Endodermal cell (in vitro differentiated cells): ENCODE measurements around the gene DDX39B. TPM values are rescaled to one million over a fixed set of nuclear protein-coding genes. Genes with fewer than 3 reads are reported as not detected.

ENCODE experiments used
- DNase-seq: peaks from one replicate; pipeline ENCODE4 v3.0.0-alpha.2; 2017
- H3K27ac ChIP-seq: 2 replicates; pipeline ENCODE4 v1.5.1; 2013; ENCODE audit warnings: mild to moderate bottlenecking, low read depth, low read length, moderate library complexity
- H3K27me3 ChIP-seq: 2 replicates; pipeline ENCODE4 v1.6.1; 2013; ENCODE audit warnings: mild to moderate bottlenecking, low read length, moderate library complexity; ENCODE audit not compliant: insufficient read depth, control insufficient read depth, poor library complexity, severe bottlenecking
- H3K36me3 ChIP-seq: 2 replicates; pipeline ENCODE4 v1.7.0; 2013; ENCODE audit warnings: mild to moderate bottlenecking, low read length, moderate library complexity; ENCODE audit not compliant: control insufficient read depth, insufficient read depth
- H3K4me1 ChIP-seq: one replicate; pipeline ENCODE4 v1.7.0; 2013; ENCODE audit warnings: low read length; ENCODE audit not compliant: control insufficient read depth, insufficient read depth
- H3K4me3 ChIP-seq: 2 replicates; pipeline ENCODE4 v1.5.1; 2013; ENCODE audit warnings: mild to moderate bottlenecking, low read length, moderate library complexity
- H3K9ac ChIP-seq: 2 replicates; pipeline ENCODE4 v1.6.1; 2013; ENCODE audit warnings: mild to moderate bottlenecking, low read length, moderate library complexity; ENCODE audit not compliant: poor library complexity, severe bottlenecking; ENCODE audit errors: extremely low read depth
- H3K9me3 ChIP-seq: 2 replicates; pipeline ENCODE4 v1.6.1; 2013; ENCODE audit warnings: mild to moderate bottlenecking, low read length, moderate library complexity; ENCODE audit not compliant: control insufficient read depth
- H3K27ac Mint-ChIP-seq: 2 replicates; pipeline ENCODE4 v1.8.0; 2020; ENCODE audit warnings: mixed read lengths
- H3K27me3 Mint-ChIP-seq: 2 replicates; pipeline ENCODE4 v1.8.0; 2021; ENCODE audit warnings: mild to moderate bottlenecking, mixed read lengths; ENCODE audit not compliant: insufficient read depth
- H3K36me3 Mint-ChIP-seq: 2 replicates; pipeline ENCODE4 v1.8.0; 2020; ENCODE audit warnings: low read depth, mixed read lengths
- H3K4me1 Mint-ChIP-seq: 2 replicates; pipeline ENCODE4 v1.8.0; 2020; ENCODE audit warnings: mixed read lengths
- H3K4me3 Mint-ChIP-seq: 2 replicates; pipeline ENCODE4 v1.8.0; 2020; ENCODE audit warnings: mild to moderate bottlenecking, moderate library complexity, mixed read lengths
- H3K9me3 Mint-ChIP-seq: 2 replicates; pipeline ENCODE4 v1.8.0; 2020; ENCODE audit warnings: mild to moderate bottlenecking, mixed read lengths
- WGBS, 2 experiments: methylation state at CpG; one replicate each; pipeline versions ENCODE4 v1.1.5 to v1.1.7; 2013; ENCODE audit warnings: missing lambda C conversion rate in 2 of 2, mixed read lengths in 1 of 2; ENCODE audit not compliant: insufficient coverage in 1 of 2, insufficient read length in 1 of 2; 5-methylcytosine and 5-hydroxymethylcytosine counted together
- total RNA-seq, 2 donors: library from RNA; stranded (reverse); fragmentation: NEBNext Ultra II Directional in 1 of 2; extraction: Animal tissue kit (Norgen Biotek cat#: 25700) in 1 of 2; gene quantifications; 2 replicates in 1 of 2; 3 replicates in 1 of 2; pipeline ENCODE4 v1.2.1, GENCODE V29; 2021
- TF ChIP-seq, protein P1 (sequence below): fragments of 200-600 bp; sonication (generic); conservative IDR thresholded peaks from 2 replicates; pipeline ENCODE4 v1.5.0; 2021; ENCODE audit warnings: antibody characterized with exemption, mild to moderate bottlenecking

Gene DDX39B
- total RNA-seq, 2 donors from 2014 or later, result 572 to 654 TPM

GRCh38 chr6:31545291-31545690 is 3.5 kb upstream of the DDX39B start:
- WGBS, 2 experiments, result 89 to 95% methylated on average over 6 to 7 of the region's 7 CpGs
- no peaks in the 10 kb centered on the region for H3K27me3 ChIP-seq
- no peak overlapping the region for H3K27ac Mint-ChIP-seq
- no peak overlapping the region for H3K9ac ChIP-seq
- peaks cover 15% of the 10 kb centered on the region for H3K4me1 Mint-ChIP-seq
- no peaks in the 10 kb centered on the region for H3K9me3 ChIP-seq
- peaks cover 6% of the 10 kb centered on the region for H3K4me1 ChIP-seq
- H3K27ac ChIP-seq, result no peak overlapping the region
- DNase-seq, result no peak
- no peak overlapping the region for H3K4me3 Mint-ChIP-seq
- H3K4me3 ChIP-seq, result no peak overlapping the region
- no peaks in the 10 kb centered on the region for H3K27me3 Mint-ChIP-seq
- TF ChIP-seq, protein P1, sequence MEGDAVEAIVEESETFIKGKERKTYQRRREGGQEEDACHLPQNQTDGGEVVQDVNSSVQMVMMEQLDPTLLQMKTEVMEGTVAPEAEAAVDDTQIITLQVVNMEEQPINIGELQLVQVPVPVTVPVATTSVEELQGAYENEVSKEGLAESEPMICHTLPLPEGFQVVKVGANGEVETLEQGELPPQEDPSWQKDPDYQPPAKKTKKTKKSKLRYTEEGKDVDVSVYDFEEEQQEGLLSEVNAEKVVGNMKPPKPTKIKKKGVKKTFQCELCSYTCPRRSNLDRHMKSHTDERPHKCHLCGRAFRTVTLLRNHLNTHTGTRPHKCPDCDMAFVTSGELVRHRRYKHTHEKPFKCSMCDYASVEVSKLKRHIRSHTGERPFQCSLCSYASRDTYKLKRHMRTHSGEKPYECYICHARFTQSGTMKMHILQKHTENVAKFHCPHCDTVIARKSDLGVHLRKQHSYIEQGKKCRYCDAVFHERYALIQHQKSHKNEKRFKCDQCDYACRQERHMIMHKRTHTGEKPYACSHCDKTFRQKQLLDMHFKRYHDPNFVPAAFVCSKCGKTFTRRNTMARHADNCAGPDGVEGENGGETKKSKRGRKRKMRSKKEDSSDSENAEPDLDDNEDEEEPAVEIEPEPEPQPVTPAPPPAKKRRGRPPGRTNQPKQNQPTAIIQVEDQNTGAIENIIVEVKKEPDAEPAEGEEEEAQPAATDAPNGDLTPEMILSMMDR, result no peak
- H3K9me3 Mint-ChIP-seq, result no peaks in the 10 kb centered on the region
- peaks cover 24% of the 10 kb centered on the region for H3K36me3 ChIP-seq
- peaks cover 19% of the 10 kb centered on the region for H3K36me3 Mint-ChIP-seq

DNA sequence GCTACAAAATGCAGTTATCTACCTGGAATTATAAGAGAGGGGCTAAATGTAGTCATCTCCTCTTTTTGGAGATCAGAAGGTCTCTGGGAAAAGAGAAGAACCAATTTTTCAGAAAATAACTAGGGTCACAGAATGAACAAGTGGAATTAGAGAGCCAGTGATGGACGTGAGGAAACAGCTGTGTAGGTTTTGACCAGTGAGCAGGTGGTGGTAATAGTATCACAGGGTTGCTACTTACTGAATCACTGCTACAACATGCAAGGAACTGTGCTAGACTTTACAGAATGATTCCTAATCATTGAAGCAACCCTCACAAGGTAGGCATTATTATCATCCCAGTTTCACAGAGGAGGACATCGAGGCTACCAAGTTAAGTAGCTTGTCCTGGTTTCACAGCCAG is 2.9 kb upstream of the DDX39B start:
- H3K9me3 Mint-ChIP-seq, result no peaks in the 10 kb centered on the region
- Histone ChIP-seq H3K27me3 (no peaks in the 10 kb centered on the region), H3K4me3 (no peak overlapping the region), H3K9ac (no peak overlapping the region), H3K27ac (no peak overlapping the region), H3K9me3 (no peaks in the 10 kb centered on the region), H3K36me3 (peaks cover 26% of the 10 kb centered on the region), H3K4me1 (peaks cover 9% of the 10 kb centered on the region)
- no peaks in the 10 kb centered on the region for H3K27me3 Mint-ChIP-seq
- TF ChIP-seq, protein P1, result no peak
- WGBS, 2 experiments, result 86 to 92% methylated on average over 1 to 2 of the region's 2 CpGs
- H3K27ac Mint-ChIP-seq, result no peak overlapping the region
- DNase-seq, result no peak
- H3K36me3 Mint-ChIP-seq, result peaks cover 23% of the 10 kb centered on the region
- no peak overlapping the region for H3K4me3 Mint-ChIP-seq
- peaks cover 21% of the 10 kb centered on the region for H3K4me1 Mint-ChIP-seq

- Histone ChIP-seq H3K36me3 (peaks cover 26% of the 10 kb centered on the region), H3K27me3 (no peaks in the 10 kb centered on the region), H3K9me3 (no peaks in the 10 kb centered on the region), H3K4me1 (peaks cover 11% of the 10 kb centered on the region), H3K4me3 (no peak overlapping the region), H3K27ac (no peak overlapping the region), H3K9ac (no peak overlapping the region)
- no peak overlapping the region for H3K27ac Mint-ChIP-seq
- peaks cover 31% of the 10 kb centered on the region for H3K4me1 Mint-ChIP-seq
- TF ChIP-seq, protein P1, result no peak
- no peak for DNase-seq
- H3K4me3 Mint-ChIP-seq, result no peak overlapping the region
- H3K36me3 Mint-ChIP-seq, result peaks cover 25% of the 10 kb centered on the region
- no peaks in the 10 kb centered on the region for H3K9me3 Mint-ChIP-seq
- WGBS, 2 experiments, result 95 to 96% methylated on average over 6 of the region's 6 CpGs
- no peaks in the 10 kb centered on the region for H3K27me3 Mint-ChIP-seq
Measured at GRCh38 chr6:31543639-31544038, 1.8 kb upstream of the DDX39B start.
